SK-N-SH treated with all-trans-retinoic acid at 6 μM for 48 hours (cell line): ENCODE data around the gene TMEM245.

ENCODE experiments used
- ATAC-seq: fragments of 200-7000 bp; cut with Tn5 transposase; 3 replicates; pipeline ENCODE4 v1.9.1; 2020; ENCODE audit warnings: mild to moderate bottlenecking, moderate library complexity
- ARNTL ChIP-seq: fragments of 450-650 bp; formaldehyde crosslinking; IDR thresholded peaks from 2 replicates; pipeline ENCODE4 v1.5.0; 2020; ENCODE audit warnings: low read depth, mild to moderate bottlenecking, moderate library complexity, borderline replicate concordance
- BACH2 ChIP-seq: fragments of 250-450 bp; sonication (Bioruptor Pico); IDR thresholded peaks from 2 replicates; pipeline ENCODE4 v1.9.0; 2021; ENCODE audit warnings: mild to moderate bottlenecking, borderline replicate concordance
- CREB5 ChIP-seq: fragments of 250-450 bp; sonication (Bioruptor Pico); IDR thresholded peaks from 2 replicates; pipeline ENCODE4 v1.5.1; 2020; ENCODE audit warnings: low read depth, mild to moderate bottlenecking, moderate library complexity
- CSDC2 ChIP-seq: fragments of 250-450 bp; sonication (Bioruptor Pico); IDR thresholded peaks from 2 replicates; pipeline ENCODE4 v1.5.0; 2020; ENCODE audit warnings: mild to moderate bottlenecking, moderate library complexity
- CSRNP3 ChIP-seq: fragments of 250-450 bp; sonication (Bioruptor Pico); IDR thresholded peaks from 2 replicates; pipeline ENCODE4 v1.5.1; 2021; ENCODE audit warnings: mild to moderate bottlenecking, moderate library complexity
- ESRRG ChIP-seq: fragments of 250-450 bp; sonication (Bioruptor Pico); IDR thresholded peaks from 2 replicates; pipeline ENCODE4 v1.6.1; 2021; ENCODE audit warnings: mild to moderate bottlenecking
- GLIS3 ChIP-seq: fragments of 250-450 bp; sonication (Bioruptor Pico); IDR thresholded peaks from 2 replicates; pipeline ENCODE4 v1.5.0; 2020; ENCODE audit warnings: mild to moderate bottlenecking, moderate library complexity
- ISL1 ChIP-seq: fragments of 250-450 bp; sonication (Bioruptor Pico); IDR thresholded peaks from 2 replicates; pipeline ENCODE4 v2.1.2; 2022; ENCODE audit warnings: mild to moderate bottlenecking, moderate library complexity
- OSR1 ChIP-seq: fragments of 250-450 bp; sonication (Bioruptor Pico); IDR thresholded peaks from 2 replicates; pipeline ENCODE4 v1.8.0; 2022; ENCODE audit warnings: moderate library complexity, mild to moderate bottlenecking, inconsistent platforms
- PATZ1 ChIP-seq: fragments of 250-450 bp; sonication (Bioruptor Pico); IDR thresholded peaks from 2 replicates; pipeline ENCODE4 v1.8.0; 2020; ENCODE audit warnings: mild to moderate bottlenecking, moderate library complexity, borderline replicate concordance
- POU6F1 ChIP-seq: fragments of 250-450 bp; sonication (Bioruptor Pico); IDR thresholded peaks from 2 replicates; pipeline ENCODE4 v1.8.0; 2021; ENCODE audit warnings: low read depth, mild to moderate bottlenecking, moderate library complexity, borderline replicate concordance
- RARB ChIP-seq: fragments of 250-450 bp; sonication (Bioruptor Pico); IDR thresholded peaks from 2 replicates; pipeline ENCODE4 v1.8.0; 2021; ENCODE audit warnings: mild to moderate bottlenecking, moderate library complexity
- SNAI2 ChIP-seq: fragments of 250-450 bp; sonication (Bioruptor Pico); IDR thresholded peaks from 2 replicates; pipeline ENCODE4 v1.5.0; 2020; ENCODE audit warnings: mild to moderate bottlenecking, moderate library complexity
- TCF4 ChIP-seq: fragments of 250-450 bp; sonication (Bioruptor Pico); IDR thresholded peaks from 2 replicates; pipeline ENCODE4 v1.8.0; 2021; ENCODE audit warnings: mild to moderate bottlenecking, moderate library complexity, borderline replicate concordance
- TOX ChIP-seq: fragments of 250-450 bp; sonication (Bioruptor Pico); IDR thresholded peaks from 2 replicates; pipeline ENCODE4 v1.8.0; 2021; ENCODE audit warnings: mild to moderate bottlenecking, moderate library complexity, borderline replicate concordance
- TSHZ2 ChIP-seq: fragments of 250-450 bp; sonication (Bioruptor Pico); IDR thresholded peaks from 2 replicates; pipeline ENCODE4 v1.5.0; 2020; ENCODE audit warnings: mild to moderate bottlenecking, moderate library complexity
- ZC3H10 ChIP-seq: fragments of 250-450 bp; sonication (Bioruptor Pico); IDR thresholded peaks from 2 replicates; pipeline ENCODE4 v1.5.1; 2021; ENCODE audit warnings: mild to moderate bottlenecking, moderate library complexity
- ZFP3 ChIP-seq: fragments of 250-450 bp; sonication (Bioruptor Pico); IDR thresholded peaks from 2 replicates; pipeline ENCODE4 v1.5.0; 2020; ENCODE audit warnings: mild to moderate bottlenecking, moderate library complexity
- ZFP30 ChIP-seq: fragments of 450-650 bp; formaldehyde crosslinking; IDR thresholded peaks from 2 replicates; pipeline ENCODE4 v1.5.0; 2022; ENCODE audit warnings: mild to moderate bottlenecking, moderate library complexity
- ZNF565 ChIP-seq: fragments of 450-650 bp; formaldehyde crosslinking; conservative IDR thresholded peaks from 2 replicates; pipeline ENCODE4 v1.5.0; 2020; ENCODE audit warnings: low read depth, mild to moderate bottlenecking, moderate library complexity
- ZNF70 ChIP-seq: fragments of 450-650 bp; formaldehyde crosslinking; IDR thresholded peaks from 2 replicates; pipeline ENCODE4 v1.5.0; 2020; ENCODE audit warnings: mild to moderate bottlenecking, moderate library complexity
- ZNF8 ChIP-seq: fragments of 450-650 bp; formaldehyde crosslinking; IDR thresholded peaks from 2 replicates; pipeline ENCODE4 v1.5.0; 2020; ENCODE audit warnings: mild to moderate bottlenecking, moderate library complexity

The TMEM245 gene

GRCh38 chr9:108980893-108981292 is 138.9 kb downstream of the TMEM245 start:
- TF ChIP-seq TSHZ2 (CRISPR knock-in tag) (no peak), ZNF70 (CRISPR knock-in tag) (no peak), BACH2 (CRISPR knock-in tag) (no peak), ZNF565 (CRISPR knock-in tag) (no peak), CSRNP3 (CRISPR knock-in tag) (no peak), ZFP30 (CRISPR knock-in tag) (no peak), POU6F1 (CRISPR knock-in tag) (no peak), TOX (CRISPR knock-in tag) (no peak)
- ATAC-seq, result no peak

GRCh38 chr9:108978205-108978604 is 141.5 kb downstream of the TMEM245 start:
- TF ChIP-seq CREB5, result no peak
- no peak for TF ChIP-seq ZFP30 (CRISPR knock-in tag)
- TF ChIP-seq ISL1 (CRISPR knock-in tag), result peak; percentile 46; the same call in 1 of the 2 replicates
- ATAC-seq, result peak; percentile 54; the same call in 2 of the 3 replicates

- no peak for TF ChIP-seq POU6F1 (CRISPR knock-in tag)
- TF ChIP-seq GLIS3 (CRISPR knock-in tag), result no peak
- no peak for TF ChIP-seq ZNF8 (CRISPR knock-in tag)
- no peak for TF ChIP-seq CSRNP3 (CRISPR knock-in tag)
- TF ChIP-seq TOX (CRISPR knock-in tag), result no peak
- TF ChIP-seq ZFP3 (CRISPR knock-in tag), result no peak
- no peak for TF ChIP-seq RARB (CRISPR knock-in tag)
- no peak for TF ChIP-seq TSHZ2 (CRISPR knock-in tag)
- TF ChIP-seq BACH2 (CRISPR knock-in tag), result no peak
- TF ChIP-seq ZFP30 (CRISPR knock-in tag), result no peak
- TF ChIP-seq SNAI2 (CRISPR knock-in tag), result no peak
- no peak for TF ChIP-seq ARNTL (CRISPR knock-in tag)
- TF ChIP-seq PATZ1, result no peak
- no peak for TF ChIP-seq ZC3H10
- TF ChIP-seq TCF4 (CRISPR knock-in tag), result no peak
- no peak for TF ChIP-seq OSR1 (CRISPR knock-in tag)
- no peak for TF ChIP-seq CSDC2 (CRISPR knock-in tag)
- TF ChIP-seq ESRRG (CRISPR knock-in tag), result no peak
- TF ChIP-seq ZNF565 (CRISPR knock-in tag), result no peak
- no peak for ATAC-seq
Observed at GRCh38 chr9:108973895-108974294, 145.9 kb downstream of the TMEM245 start.
